SU-DHL-6 (cell line): Measurements from ENCODE around the gene MYO7B.

Source experiments
- H2AFZ ChIP-seq: fragments of 200-600 bp; sonication (generic); 2 replicates; pipeline ENCODE4 v1.6.1; 2014; ENCODE audit warnings: low read depth, mild to moderate bottlenecking, moderate library complexity, mixed read lengths, antibody characterized with exemption, low read length; ENCODE audit not compliant: severe bottlenecking
- H3F3A ChIP-seq: fragments of 200-600 bp; shearing (Covaris generic); 2 replicates; pipeline ENCODE4 v1.6.0; 2016; ENCODE audit warnings: antibody characterized with exemption, mild to moderate bottlenecking; ENCODE audit not compliant: insufficient read depth
- H3K27ac ChIP-seq: fragments of 200-600 bp; sonication (generic); 2 replicates; pipeline ENCODE4 v1.5.1; 2016; ENCODE audit warnings: low read depth, mild to moderate bottlenecking, low read length, moderate library complexity, mixed read lengths
- H3K27me3 ChIP-seq: fragments of 200-600 bp; sonication (generic), shearing (Covaris generic); 2 replicates; pipeline ENCODE4 v1.6.0; 2014; ENCODE audit warnings: mild to moderate bottlenecking, low read length
- H3K36me3 ChIP-seq: fragments of 200-600 bp; sonication (generic); 2 replicates; pipeline ENCODE4 v1.6.1; 2014; ENCODE audit warnings: mild to moderate bottlenecking, low read length, mixed read lengths
- H3K4me2 ChIP-seq: fragments of 300-600, 200-600 bp; shearing (Covaris generic), sonication (generic); 2 replicates; pipeline ENCODE4 v1.6.0; 2014; ENCODE audit warnings: low read length, low read depth, mild to moderate bottlenecking; ENCODE audit not compliant: poor library complexity, severe bottlenecking
- H3K4me3 ChIP-seq: fragments of 200-600 bp; sonication (generic); 2 replicates; pipeline ENCODE4 v1.5.1; 2014; ENCODE audit warnings: antibody characterized with exemption, low read length, mild to moderate bottlenecking, mixed read lengths; ENCODE audit not compliant: insufficient read depth, poor library complexity, severe bottlenecking
- H3K79me2 ChIP-seq: fragments of 200-600 bp; sonication (generic); 2 replicates; pipeline ENCODE4 v1.6.1; 2014; ENCODE audit warnings: mild to moderate bottlenecking, low read length, moderate library complexity; ENCODE audit not compliant: insufficient read depth
- H3K9ac ChIP-seq: fragments of 200-600 bp; sonication (generic); 2 replicates; pipeline ENCODE4 v1.7.0; 2014; ENCODE audit warnings: mild to moderate bottlenecking, low read length
- H3K9me2 ChIP-seq: fragments of 200-600 bp; sonication (generic); replicated peaks from 2 replicates; pipeline ENCODE4 v1.6.1; 2014; ENCODE audit warnings: low read length; ENCODE audit not compliant: insufficient read depth
- H3K9me3 ChIP-seq: fragments of 200-600 bp; sonication (generic); 2 replicates; pipeline ENCODE4 v1.6.1; 2014; ENCODE audit warnings: low read length, mixed read lengths; ENCODE audit not compliant: insufficient read depth
- H4K20me1 ChIP-seq: fragments of 200-600 bp; sonication (generic); 2 replicates; pipeline ENCODE4 v1.6.1; 2014; ENCODE audit warnings: low read depth, mild to moderate bottlenecking, antibody characterized with exemption, low read length, moderate library complexity, mixed read lengths
- CTCF ChIP-seq: fragments of 200-600 bp; sonication (generic); IDR thresholded peaks from one replicate; pipeline ENCODE4 v1.5.1; 2017; ENCODE audit warnings: antibody characterized with exemption, mild to moderate bottlenecking, low read length, moderate library complexity; ENCODE audit not compliant: insufficient read depth, poor library complexity, severe bottlenecking
- EZH2phosphoT487 ChIP-seq: fragments of 200-600 bp; sonication (generic), shearing (Covaris generic); conservative IDR thresholded peaks from 2 replicates; pipeline ENCODE4 v1.6.1; 2018; ENCODE audit warnings: mild to moderate bottlenecking, antibody characterized with exemption, low read length, moderate library complexity, mixed read lengths

Gene MYO7B

GRCh38 chr2:127586746-127587295, 51.3 kb downstream of the MYO7B start:
- Histone ChIP-seq H4K20me1 (no peaks in the 10 kb centered on the region), H3K27me3 (no peaks in the 10 kb centered on the region), H3K4me3 (no peak overlapping the region), H3K27ac (no peak overlapping the region), H3K9ac (no peak overlapping the region), H3K9me3 (no peaks in the 10 kb centered on the region), H3K79me2 (no peaks in the 10 kb centered on the region), H2AFZ (no peak overlapping the region), H3K4me2 (no peak overlapping the region), H3K9me2 (no peaks in the 10 kb centered on the region), H3F3A (no peaks in the 10 kb centered on the region), H3K36me3 (no peaks in the 10 kb centered on the region)
- no peak for TF ChIP-seq CTCF
- no peak for TF ChIP-seq EZH2phosphoT487

GRCh38 chr2:127588241-127588640, 52.8 kb downstream of the MYO7B start:
- Histone ChIP-seq H3K9me3 (no peaks in the 10 kb centered on the region), H3K79me2 (no peaks in the 10 kb centered on the region), H2AFZ (no peak overlapping the region), H3K4me3 (no peak overlapping the region), H3K27me3 (no peaks in the 10 kb centered on the region), H3K4me2 (no peak overlapping the region), H3F3A (no peaks in the 10 kb centered on the region), H3K36me3 (no peaks in the 10 kb centered on the region), H3K27ac (no peak overlapping the region), H4K20me1 (no peaks in the 10 kb centered on the region), H3K9ac (no peak overlapping the region), H3K9me2 (no peaks in the 10 kb centered on the region)
- TF ChIP-seq EZH2phosphoT487 (no peak), CTCF (no peak)

- no peak overlapping the region for H3K4me3 ChIP-seq
- no peak overlapping the region for H3K9ac ChIP-seq
- H3K27ac ChIP-seq = no peak overlapping the region
- TF ChIP-seq EZH2phosphoT487 (no peak), CTCF (no peak)
- H3F3A ChIP-seq = no peaks in the 10 kb centered on the region
- H3K79me2 ChIP-seq = no peaks in the 10 kb centered on the region
- no peak overlapping the region for H3K4me2 ChIP-seq
- H3K9me3 ChIP-seq = no peaks in the 10 kb centered on the region
- no peaks in the 10 kb centered on the region for H3K36me3 ChIP-seq
- no peak overlapping the region for H2AFZ ChIP-seq
- no peaks in the 10 kb centered on the region for H4K20me1 ChIP-seq
- no peaks in the 10 kb centered on the region for H3K27me3 ChIP-seq
- no peaks in the 10 kb centered on the region for H3K9me2 ChIP-seq
Measured at GRCh38 chr2:127589358-127589757, 53.9 kb downstream of the MYO7B start.
